ENCODE results near the gene THBS4.

DNA sequence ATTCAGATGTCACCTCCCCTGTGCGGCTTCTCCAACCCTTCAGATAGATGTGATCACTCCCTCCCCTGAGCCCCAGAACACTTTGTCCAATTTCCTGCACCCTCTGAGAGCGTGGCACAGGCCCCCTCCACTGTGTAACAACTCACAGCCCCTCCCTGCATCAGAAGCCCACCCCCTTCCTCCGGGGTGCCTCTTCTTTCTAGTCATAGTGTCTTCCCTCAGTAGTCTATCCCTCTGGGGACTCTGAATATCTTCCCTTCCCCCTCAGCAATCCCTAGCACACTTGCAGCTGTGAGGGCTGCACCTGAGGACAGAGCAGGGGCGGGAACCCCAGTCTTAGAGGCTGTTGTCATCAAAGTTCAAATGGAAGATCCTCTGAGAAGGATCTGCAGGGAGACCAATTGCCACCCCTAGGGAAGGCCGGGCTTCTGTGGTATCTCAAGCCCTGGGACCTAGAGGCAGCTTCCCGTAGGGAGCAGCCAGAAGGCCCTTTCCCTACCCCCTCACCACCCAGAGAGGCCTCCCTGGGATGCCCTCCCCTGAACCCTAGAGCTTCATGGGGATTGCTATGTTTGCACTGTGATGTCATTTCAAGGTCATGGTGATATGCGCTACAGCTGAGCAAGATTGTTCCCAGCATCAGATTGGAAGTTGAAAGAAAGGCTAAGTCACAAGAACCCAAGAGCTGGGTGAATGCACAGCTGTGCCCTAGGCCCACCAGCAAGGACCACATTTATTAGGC lies 70.7 kb downstream of the THBS4 start:
- TF ChIP-seq, protein P1, sequence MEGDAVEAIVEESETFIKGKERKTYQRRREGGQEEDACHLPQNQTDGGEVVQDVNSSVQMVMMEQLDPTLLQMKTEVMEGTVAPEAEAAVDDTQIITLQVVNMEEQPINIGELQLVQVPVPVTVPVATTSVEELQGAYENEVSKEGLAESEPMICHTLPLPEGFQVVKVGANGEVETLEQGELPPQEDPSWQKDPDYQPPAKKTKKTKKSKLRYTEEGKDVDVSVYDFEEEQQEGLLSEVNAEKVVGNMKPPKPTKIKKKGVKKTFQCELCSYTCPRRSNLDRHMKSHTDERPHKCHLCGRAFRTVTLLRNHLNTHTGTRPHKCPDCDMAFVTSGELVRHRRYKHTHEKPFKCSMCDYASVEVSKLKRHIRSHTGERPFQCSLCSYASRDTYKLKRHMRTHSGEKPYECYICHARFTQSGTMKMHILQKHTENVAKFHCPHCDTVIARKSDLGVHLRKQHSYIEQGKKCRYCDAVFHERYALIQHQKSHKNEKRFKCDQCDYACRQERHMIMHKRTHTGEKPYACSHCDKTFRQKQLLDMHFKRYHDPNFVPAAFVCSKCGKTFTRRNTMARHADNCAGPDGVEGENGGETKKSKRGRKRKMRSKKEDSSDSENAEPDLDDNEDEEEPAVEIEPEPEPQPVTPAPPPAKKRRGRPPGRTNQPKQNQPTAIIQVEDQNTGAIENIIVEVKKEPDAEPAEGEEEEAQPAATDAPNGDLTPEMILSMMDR (IDR thresholded peaks at IDR 0.05): no peak
- no peak for TF ChIP-seq RELA (CRISPR knock-in tag; IDR thresholded peaks at IDR 0.05; ENCODE audit: borderline replicate concordance)
- TF ChIP-seq, protein P2, sequence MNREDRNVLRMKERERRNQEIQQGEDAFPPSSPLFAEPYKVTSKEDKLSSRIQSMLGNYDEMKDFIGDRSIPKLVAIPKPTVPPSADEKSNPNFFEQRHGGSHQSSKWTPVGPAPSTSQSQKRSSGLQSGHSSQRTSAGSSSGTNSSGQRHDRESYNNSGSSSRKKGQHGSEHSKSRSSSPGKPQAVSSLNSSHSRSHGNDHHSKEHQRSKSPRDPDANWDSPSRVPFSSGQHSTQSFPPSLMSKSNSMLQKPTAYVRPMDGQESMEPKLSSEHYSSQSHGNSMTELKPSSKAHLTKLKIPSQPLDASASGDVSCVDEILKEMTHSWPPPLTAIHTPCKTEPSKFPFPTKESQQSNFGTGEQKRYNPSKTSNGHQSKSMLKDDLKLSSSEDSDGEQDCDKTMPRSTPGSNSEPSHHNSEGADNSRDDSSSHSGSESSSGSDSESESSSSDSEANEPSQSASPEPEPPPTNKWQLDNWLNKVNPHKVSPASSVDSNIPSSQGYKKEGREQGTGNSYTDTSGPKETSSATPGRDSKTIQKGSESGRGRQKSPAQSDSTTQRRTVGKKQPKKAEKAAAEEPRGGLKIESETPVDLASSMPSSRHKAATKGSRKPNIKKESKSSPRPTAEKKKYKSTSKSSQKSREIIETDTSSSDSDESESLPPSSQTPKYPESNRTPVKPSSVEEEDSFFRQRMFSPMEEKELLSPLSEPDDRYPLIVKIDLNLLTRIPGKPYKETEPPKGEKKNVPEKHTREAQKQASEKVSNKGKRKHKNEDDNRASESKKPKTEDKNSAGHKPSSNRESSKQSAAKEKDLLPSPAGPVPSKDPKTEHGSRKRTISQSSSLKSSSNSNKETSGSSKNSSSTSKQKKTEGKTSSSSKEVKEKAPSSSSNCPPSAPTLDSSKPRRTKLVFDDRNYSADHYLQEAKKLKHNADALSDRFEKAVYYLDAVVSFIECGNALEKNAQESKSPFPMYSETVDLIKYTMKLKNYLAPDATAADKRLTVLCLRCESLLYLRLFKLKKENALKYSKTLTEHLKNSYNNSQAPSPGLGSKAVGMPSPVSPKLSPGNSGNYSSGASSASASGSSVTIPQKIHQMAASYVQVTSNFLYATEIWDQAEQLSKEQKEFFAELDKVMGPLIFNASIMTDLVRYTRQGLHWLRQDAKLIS (CRISPR knock-in tag; IDR thresholded peaks at IDR 0.05; ENCODE audit: borderline replicate concordance): no peak
- TF ChIP-seq, protein P3, sequence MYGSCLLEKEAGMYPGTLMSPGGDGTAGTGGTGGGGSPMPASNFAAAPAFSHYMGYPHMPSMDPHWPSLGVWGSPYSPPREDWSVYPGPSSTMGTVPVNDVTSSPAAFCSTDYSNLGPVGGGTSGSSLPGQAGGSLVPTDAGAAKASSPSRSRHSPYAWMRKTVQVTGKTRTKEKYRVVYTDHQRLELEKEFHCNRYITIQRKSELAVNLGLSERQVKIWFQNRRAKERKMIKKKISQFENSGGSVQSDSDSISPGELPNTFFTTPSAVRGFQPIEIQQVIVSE (CRISPR knock-in tag; IDR thresholded peaks at IDR 0.05; ENCODE audit: borderline replicate concordance): no peak
- no peak for TF ChIP-seq STAT6 (CRISPR knock-in tag; conservative IDR thresholded peaks at IDR 0.05; ENCODE audit: low read depth)
- TF ChIP-seq, protein P4, sequence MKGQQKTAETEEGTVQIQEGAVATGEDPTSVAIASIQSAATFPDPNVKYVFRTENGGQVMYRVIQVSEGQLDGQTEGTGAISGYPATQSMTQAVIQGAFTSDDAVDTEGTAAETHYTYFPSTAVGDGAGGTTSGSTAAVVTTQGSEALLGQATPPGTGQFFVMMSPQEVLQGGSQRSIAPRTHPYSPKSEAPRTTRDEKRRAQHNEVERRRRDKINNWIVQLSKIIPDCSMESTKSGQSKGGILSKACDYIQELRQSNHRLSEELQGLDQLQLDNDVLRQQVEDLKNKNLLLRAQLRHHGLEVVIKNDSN (CRISPR knock-in tag; IDR thresholded peaks at IDR 0.05): no peak
- TF ChIP-seq NFYB (CRISPR knock-in tag; conservative IDR thresholded peaks at IDR 0.05; ENCODE audit: low read depth): no peak
- TF ChIP-seq, protein P5, sequence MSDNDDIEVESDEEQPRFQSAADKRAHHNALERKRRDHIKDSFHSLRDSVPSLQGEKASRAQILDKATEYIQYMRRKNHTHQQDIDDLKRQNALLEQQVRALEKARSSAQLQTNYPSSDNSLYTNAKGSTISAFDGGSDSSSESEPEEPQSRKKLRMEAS (CRISPR knock-in tag; IDR thresholded peaks at IDR 0.05): no peak
- TF ChIP-seq NR2C2 (CRISPR knock-in tag; IDR thresholded peaks at IDR 0.05): no peak
- TF ChIP-seq, protein P6, sequence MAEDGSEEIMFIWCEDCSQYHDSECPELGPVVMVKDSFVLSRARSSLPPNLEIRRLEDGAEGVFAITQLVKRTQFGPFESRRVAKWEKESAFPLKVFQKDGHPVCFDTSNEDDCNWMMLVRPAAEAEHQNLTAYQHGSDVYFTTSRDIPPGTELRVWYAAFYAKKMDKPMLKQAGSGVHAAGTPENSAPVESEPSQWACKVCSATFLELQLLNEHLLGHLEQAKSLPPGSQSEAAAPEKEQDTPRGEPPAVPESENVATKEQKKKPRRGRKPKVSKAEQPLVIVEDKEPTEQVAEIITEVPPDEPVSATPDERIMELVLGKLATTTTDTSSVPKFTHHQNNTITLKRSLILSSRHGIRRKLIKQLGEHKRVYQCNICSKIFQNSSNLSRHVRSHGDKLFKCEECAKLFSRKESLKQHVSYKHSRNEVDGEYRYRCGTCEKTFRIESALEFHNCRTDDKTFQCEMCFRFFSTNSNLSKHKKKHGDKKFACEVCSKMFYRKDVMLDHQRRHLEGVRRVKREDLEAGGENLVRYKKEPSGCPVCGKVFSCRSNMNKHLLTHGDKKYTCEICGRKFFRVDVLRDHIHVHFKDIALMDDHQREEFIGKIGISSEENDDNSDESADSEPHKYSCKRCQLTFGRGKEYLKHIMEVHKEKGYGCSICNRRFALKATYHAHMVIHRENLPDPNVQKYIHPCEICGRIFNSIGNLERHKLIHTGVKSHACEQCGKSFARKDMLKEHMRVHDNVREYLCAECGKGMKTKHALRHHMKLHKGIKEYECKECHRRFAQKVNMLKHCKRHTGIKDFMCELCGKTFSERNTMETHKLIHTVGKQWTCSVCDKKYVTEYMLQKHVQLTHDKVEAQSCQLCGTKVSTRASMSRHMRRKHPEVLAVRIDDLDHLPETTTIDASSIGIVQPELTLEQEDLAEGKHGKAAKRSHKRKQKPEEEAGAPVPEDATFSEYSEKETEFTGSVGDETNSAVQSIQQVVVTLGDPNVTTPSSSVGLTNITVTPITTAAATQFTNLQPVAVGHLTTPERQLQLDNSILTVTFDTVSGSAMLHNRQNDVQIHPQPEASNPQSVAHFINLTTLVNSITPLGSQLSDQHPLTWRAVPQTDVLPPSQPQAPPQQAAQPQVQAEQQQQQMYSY (CRISPR knock-in tag; IDR thresholded peaks at IDR 0.05): no peak
- no peak for TF ChIP-seq ZNF281 (CRISPR knock-in tag; IDR thresholded peaks at IDR 0.05)
- TF ChIP-seq ATF2 (CRISPR knock-in tag; IDR thresholded peaks at IDR 0.05; ENCODE audit: borderline replicate concordance, low read depth): no peak
- no peak for TF ChIP-seq TP53 (CRISPR knock-in tag; IDR thresholded peaks at IDR 0.05)
